Measurements from ENCODE around the gene CH25H. TPM values are rescaled to one million over a fixed set of nuclear protein-coding genes. Genes with fewer than 3 reads are reported as not detected.
"Not testable (repeated sequence)": the region's sequence is repeated elsewhere in the genome, so short reads cannot be mapped to it uniquely, and the experiment has no call there.

The CH25H gene
- total RNA-seq, 1 experiment from 2014 or later = not detected

- no peaks in the 10 kb centered on the region for H3K9me2 ChIP-seq (replicated peaks; ENCODE audit: insufficient read depth, low read length)
- DNase-seq = no peak
Measured at GRCh38 chr10:89182894-89183293, 24.2 kb downstream of the CH25H start.

GRCh38 chr10:89175816-89176215 lies 31.3 kb downstream of the CH25H start:
- no peak overlapping the region for H3K27ac ChIP-seq (ENCODE audit: low read length)
- H3K4me3 ChIP-seq (ENCODE audit: low read length) = no peak overlapping the region
- no peaks in the 10 kb centered on the region for H3K27me3 ChIP-seq (ENCODE audit: low read length)
- H3K36me3 ChIP-seq (ENCODE audit: insufficient read depth, low read length) = no peaks in the 10 kb centered on the region
- no peaks in the 10 kb centered on the region for H3K9me3 ChIP-seq (ENCODE audit: low read length)
- no peaks in the 10 kb centered on the region for H3K79me2 ChIP-seq (ENCODE audit: low read length)
- no peaks in the 10 kb centered on the region for H4K20me1 ChIP-seq (ENCODE audit: insufficient read depth, low read depth, low read length)
- no peak for DNase-seq
- no peak overlapping the region for H2AFZ ChIP-seq (ENCODE audit: low read length)
- no peaks in the 10 kb centered on the region for H3K9me2 ChIP-seq (replicated peaks; ENCODE audit: insufficient read depth, low read length)
- no peak overlapping the region for H3K9ac ChIP-seq (ENCODE audit: low read length)
- H3K4me2 ChIP-seq (ENCODE audit: low read depth, low read length, poor library complexity, severe bottlenecking) = no peak overlapping the region
- no peaks in the 10 kb centered on the region for H3K4me1 ChIP-seq (ENCODE audit: low read length)

More at GRCh38 chr10:89182894-89183293, 24.2 kb downstream of the CH25H start:
- H2AFZ ChIP-seq (ENCODE audit: low read length) = no peak overlapping the region
- no peak overlapping the region for H3K9ac ChIP-seq (ENCODE audit: low read length)
- no peaks in the 10 kb centered on the region for H3K9me3 ChIP-seq (ENCODE audit: low read length)
- no peaks in the 10 kb centered on the region for H3K27me3 ChIP-seq (ENCODE audit: low read length)
- no peaks in the 10 kb centered on the region for H3K79me2 ChIP-seq (ENCODE audit: low read length)
- H3K4me2 ChIP-seq (ENCODE audit: low read depth, low read length, poor library complexity, severe bottlenecking) = no peak overlapping the region
- H3K4me3 ChIP-seq (ENCODE audit: low read length) = no peak overlapping the region
- H3K4me1 ChIP-seq (ENCODE audit: low read length) = no peaks in the 10 kb centered on the region
- H3K36me3 ChIP-seq (ENCODE audit: insufficient read depth, low read length) = no peaks in the 10 kb centered on the region
- H4K20me1 ChIP-seq (ENCODE audit: insufficient read depth, low read depth, low read length) = no peaks in the 10 kb centered on the region
- no peak overlapping the region for H3K27ac ChIP-seq (ENCODE audit: low read length)

GRCh38 chr10:89173075-89173474 lies 34.0 kb downstream of the CH25H start:
- Histone ChIP-seq H3K79me2 (ENCODE audit: low read length) (no peaks in the 10 kb centered on the region), H3K27me3 (ENCODE audit: low read length) (no peaks in the 10 kb centered on the region), H4K20me1 (ENCODE audit: insufficient read depth, low read depth, low read length) (no peaks in the 10 kb centered on the region), H3K27ac (ENCODE audit: low read length) (no peak overlapping the region), H3K4me1 (ENCODE audit: low read length) (no peaks in the 10 kb centered on the region), H3K4me2 (ENCODE audit: low read depth, low read length, poor library complexity, severe bottlenecking) (no peak overlapping the region), H3K4me3 (ENCODE audit: low read length) (no peak overlapping the region), H3K36me3 (ENCODE audit: insufficient read depth, low read length) (no peaks in the 10 kb centered on the region), H3K9me3 (ENCODE audit: low read length) (no peaks in the 10 kb centered on the region), H3K9ac (ENCODE audit: low read length) (no peak overlapping the region), H2AFZ (ENCODE audit: low read length) (no peak overlapping the region), H3K9me2 (replicated peaks; ENCODE audit: insufficient read depth, low read length) (no peaks in the 10 kb centered on the region)
- no peak for DNase-seq

GRCh38 chr10:89171996-89172395 lies 35.1 kb downstream of the CH25H start:
- no peak for DNase-seq
- no peak overlapping the region for H3K4me2 ChIP-seq (ENCODE audit: low read depth, low read length, poor library complexity, severe bottlenecking)
- no peak overlapping the region for H3K9ac ChIP-seq (ENCODE audit: low read length)
- no peaks in the 10 kb centered on the region for H3K9me2 ChIP-seq (replicated peaks; ENCODE audit: insufficient read depth, low read length)
- H3K36me3 ChIP-seq (ENCODE audit: insufficient read depth, low read length) = no peaks in the 10 kb centered on the region
- no peaks in the 10 kb centered on the region for H3K27me3 ChIP-seq (ENCODE audit: low read length)
- no peaks in the 10 kb centered on the region for H4K20me1 ChIP-seq (ENCODE audit: insufficient read depth, low read depth, low read length)
- no peaks in the 10 kb centered on the region for H3K9me3 ChIP-seq (ENCODE audit: low read length)
- no peak overlapping the region for H2AFZ ChIP-seq (ENCODE audit: low read length)
- H3K4me3 ChIP-seq (ENCODE audit: low read length) = no peak overlapping the region
- no peak overlapping the region for H3K27ac ChIP-seq (ENCODE audit: low read length)
- H3K79me2 ChIP-seq (ENCODE audit: low read length) = no peaks in the 10 kb centered on the region
- H3K4me1 ChIP-seq (ENCODE audit: low read length) = no peaks in the 10 kb centered on the region

- no peaks in the 10 kb centered on the region for H3K79me2 ChIP-seq (ENCODE audit: low read length)
- DNase-seq = no peak
- no peaks in the 10 kb centered on the region for H3K4me1 ChIP-seq (ENCODE audit: low read length)
- H4K20me1 ChIP-seq (ENCODE audit: insufficient read depth, low read depth, low read length) = no peaks in the 10 kb centered on the region
- no peak overlapping the region for H3K27ac ChIP-seq (ENCODE audit: low read length)
- no peaks in the 10 kb centered on the region for H3K9me2 ChIP-seq (replicated peaks; ENCODE audit: insufficient read depth, low read length)
- H3K9me3 ChIP-seq (ENCODE audit: low read length) = no peaks in the 10 kb centered on the region
- no peak overlapping the region for H3K9ac ChIP-seq (ENCODE audit: low read length)
- no peak overlapping the region for H2AFZ ChIP-seq (ENCODE audit: low read length)
- no peak overlapping the region for H3K4me3 ChIP-seq (ENCODE audit: low read length)
- H3K27me3 ChIP-seq (ENCODE audit: low read length) = no peaks in the 10 kb centered on the region
- H3K36me3 ChIP-seq (ENCODE audit: insufficient read depth, low read length) = no peaks in the 10 kb centered on the region
- no peak overlapping the region for H3K4me2 ChIP-seq (ENCODE audit: low read depth, low read length, poor library complexity, severe bottlenecking)
Measured at GRCh38 chr10:89171263-89171872, 35.7 kb downstream of the CH25H start.

- H3K79me2 ChIP-seq (ENCODE audit: low read length); DNase-seq; H3K27ac ChIP-seq (ENCODE audit: low read length); H3K9me2 ChIP-seq (replicated peaks; ENCODE audit: insufficient read depth, low read length); H3K9me3 ChIP-seq (ENCODE audit: low read length); H3K36me3 ChIP-seq (ENCODE audit: insufficient read depth, low read length); H3K9ac ChIP-seq (ENCODE audit: low read length); H3K4me3 ChIP-seq (ENCODE audit: low read length); H2AFZ ChIP-seq (ENCODE audit: low read length); H3K4me1 ChIP-seq (ENCODE audit: low read length); H4K20me1 ChIP-seq (ENCODE audit: insufficient read depth, low read depth, low read length); H3K4me2 ChIP-seq (ENCODE audit: low read depth, low read length, poor library complexity, severe bottlenecking); H3K27me3 ChIP-seq (ENCODE audit: low read length): not testable (repeated sequence)
Measured at GRCh38 chr10:89168354-89168900, 38.7 kb downstream of the CH25H start.

GRCh38 chr10:89167915-89168314 lies 39.2 kb downstream of the CH25H start:
- Histone ChIP-seq H2AFZ (ENCODE audit: low read length) (no peak overlapping the region), H3K9ac (ENCODE audit: low read length) (no peak overlapping the region), H3K4me3 (ENCODE audit: low read length) (no peak overlapping the region), H3K27ac (ENCODE audit: low read length) (no peak overlapping the region), H3K9me2 (replicated peaks; ENCODE audit: insufficient read depth, low read length) (no peaks in the 10 kb centered on the region), H3K36me3 (ENCODE audit: insufficient read depth, low read length) (no peaks in the 10 kb centered on the region), H3K79me2 (ENCODE audit: low read length) (no peaks in the 10 kb centered on the region), H3K27me3 (ENCODE audit: low read length) (no peaks in the 10 kb centered on the region), H3K9me3 (ENCODE audit: low read length) (no peaks in the 10 kb centered on the region), H4K20me1 (ENCODE audit: insufficient read depth, low read depth, low read length) (no peaks in the 10 kb centered on the region), H3K4me1 (ENCODE audit: low read length) (no peaks in the 10 kb centered on the region), H3K4me2 (ENCODE audit: low read depth, low read length, poor library complexity, severe bottlenecking) (no peak overlapping the region)
- DNase-seq = no peak

- Histone ChIP-seq H3K9ac (ENCODE audit: low read length) (no peak overlapping the region), H3K27ac (ENCODE audit: low read length) (no peak overlapping the region), H3K27me3 (ENCODE audit: low read length) (no peaks in the 10 kb centered on the region), H3K9me3 (ENCODE audit: low read length) (no peaks in the 10 kb centered on the region), H3K36me3 (ENCODE audit: insufficient read depth, low read length) (no peaks in the 10 kb centered on the region), H3K4me2 (ENCODE audit: low read depth, low read length, poor library complexity, severe bottlenecking) (no peak overlapping the region), H3K4me1 (ENCODE audit: low read length) (no peaks in the 10 kb centered on the region), H3K9me2 (replicated peaks; ENCODE audit: insufficient read depth, low read length) (no peaks in the 10 kb centered on the region), H3K4me3 (ENCODE audit: low read length) (no peak overlapping the region), H4K20me1 (ENCODE audit: insufficient read depth, low read depth, low read length) (no peaks in the 10 kb centered on the region), H3K79me2 (ENCODE audit: low read length) (no peaks in the 10 kb centered on the region), H2AFZ (ENCODE audit: low read length) (no peak overlapping the region)
- no peak for DNase-seq
Measured at GRCh38 chr10:89165923-89166322, 41.2 kb downstream of the CH25H start.

Measured in Karpas-422 (cell line).